OCI-LY3 (cell line): ENCODE measurements around the gene MROH9.

Experiments used
- EZH2phosphoT487 ChIP-seq: fragments of 200-600 bp; shearing (Covaris generic); IDR thresholded peaks from 2 replicates; pipeline ENCODE4 v1.6.1; 2018; ENCODE audit warnings: antibody characterized with exemption, mixed run types, low read depth
- TF ChIP-seq, protein P1 (sequence below): fragments of 200-600, 300-600 bp; sonication (generic); IDR thresholded peaks from 2 replicates; pipeline ENCODE4 v1.5.1; 2014; ENCODE audit warnings: antibody characterized with exemption, low read length, low read depth

DNA sequence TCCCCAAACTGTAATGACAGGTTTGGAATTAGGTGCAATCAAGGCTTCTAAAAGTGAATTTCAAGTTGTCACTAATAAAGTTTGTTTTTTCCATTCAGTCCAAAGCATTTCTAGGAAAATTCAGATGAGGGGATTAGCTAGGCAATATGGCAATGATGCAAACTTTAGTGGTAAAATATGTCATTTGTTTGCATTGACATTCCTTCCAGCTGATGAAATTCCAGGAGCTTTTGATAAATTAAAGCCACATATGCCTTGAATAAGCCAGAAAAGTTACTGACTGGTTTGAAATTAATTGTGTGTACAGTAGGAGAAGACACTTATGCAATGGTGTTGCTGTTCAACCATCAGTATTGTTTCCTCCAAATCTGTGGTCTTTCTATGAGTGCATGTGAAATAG lies 57.8 kb downstream of the MROH9 start:
- TF ChIP-seq, protein P1, sequence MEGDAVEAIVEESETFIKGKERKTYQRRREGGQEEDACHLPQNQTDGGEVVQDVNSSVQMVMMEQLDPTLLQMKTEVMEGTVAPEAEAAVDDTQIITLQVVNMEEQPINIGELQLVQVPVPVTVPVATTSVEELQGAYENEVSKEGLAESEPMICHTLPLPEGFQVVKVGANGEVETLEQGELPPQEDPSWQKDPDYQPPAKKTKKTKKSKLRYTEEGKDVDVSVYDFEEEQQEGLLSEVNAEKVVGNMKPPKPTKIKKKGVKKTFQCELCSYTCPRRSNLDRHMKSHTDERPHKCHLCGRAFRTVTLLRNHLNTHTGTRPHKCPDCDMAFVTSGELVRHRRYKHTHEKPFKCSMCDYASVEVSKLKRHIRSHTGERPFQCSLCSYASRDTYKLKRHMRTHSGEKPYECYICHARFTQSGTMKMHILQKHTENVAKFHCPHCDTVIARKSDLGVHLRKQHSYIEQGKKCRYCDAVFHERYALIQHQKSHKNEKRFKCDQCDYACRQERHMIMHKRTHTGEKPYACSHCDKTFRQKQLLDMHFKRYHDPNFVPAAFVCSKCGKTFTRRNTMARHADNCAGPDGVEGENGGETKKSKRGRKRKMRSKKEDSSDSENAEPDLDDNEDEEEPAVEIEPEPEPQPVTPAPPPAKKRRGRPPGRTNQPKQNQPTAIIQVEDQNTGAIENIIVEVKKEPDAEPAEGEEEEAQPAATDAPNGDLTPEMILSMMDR = no peak
- no peak for TF ChIP-seq EZH2phosphoT487
